ENCODE data around the gene RGS17.

The RGS17 gene

DNA sequence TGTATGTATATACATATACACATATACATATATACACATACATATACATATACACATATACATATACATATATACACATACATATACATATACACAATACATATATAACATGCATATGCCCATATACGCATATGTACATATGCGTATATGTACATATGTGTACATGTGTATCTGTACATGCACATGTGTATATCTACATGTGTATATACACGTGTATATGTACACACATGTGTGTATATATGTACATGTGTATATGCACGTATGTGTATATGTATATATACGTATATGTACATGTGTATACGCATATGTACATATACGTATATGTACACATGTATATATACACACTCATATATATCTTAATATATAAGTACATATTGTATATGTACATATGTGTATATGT is 60.3 kb downstream of the RGS17 start:
- no peak overlapping the region for H3K4me3 ChIP-seq (replicated peaks; ENCODE audit: low read depth, low read length)
- no peak for DNase-seq (ENCODE audit: extremely low read depth, low read depth)
- TF ChIP-seq, protein P1, sequence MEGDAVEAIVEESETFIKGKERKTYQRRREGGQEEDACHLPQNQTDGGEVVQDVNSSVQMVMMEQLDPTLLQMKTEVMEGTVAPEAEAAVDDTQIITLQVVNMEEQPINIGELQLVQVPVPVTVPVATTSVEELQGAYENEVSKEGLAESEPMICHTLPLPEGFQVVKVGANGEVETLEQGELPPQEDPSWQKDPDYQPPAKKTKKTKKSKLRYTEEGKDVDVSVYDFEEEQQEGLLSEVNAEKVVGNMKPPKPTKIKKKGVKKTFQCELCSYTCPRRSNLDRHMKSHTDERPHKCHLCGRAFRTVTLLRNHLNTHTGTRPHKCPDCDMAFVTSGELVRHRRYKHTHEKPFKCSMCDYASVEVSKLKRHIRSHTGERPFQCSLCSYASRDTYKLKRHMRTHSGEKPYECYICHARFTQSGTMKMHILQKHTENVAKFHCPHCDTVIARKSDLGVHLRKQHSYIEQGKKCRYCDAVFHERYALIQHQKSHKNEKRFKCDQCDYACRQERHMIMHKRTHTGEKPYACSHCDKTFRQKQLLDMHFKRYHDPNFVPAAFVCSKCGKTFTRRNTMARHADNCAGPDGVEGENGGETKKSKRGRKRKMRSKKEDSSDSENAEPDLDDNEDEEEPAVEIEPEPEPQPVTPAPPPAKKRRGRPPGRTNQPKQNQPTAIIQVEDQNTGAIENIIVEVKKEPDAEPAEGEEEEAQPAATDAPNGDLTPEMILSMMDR (IDR thresholded peaks at IDR 0.05; ENCODE audit: low read depth, low read length, missing control alignments) = no peak

DNA sequence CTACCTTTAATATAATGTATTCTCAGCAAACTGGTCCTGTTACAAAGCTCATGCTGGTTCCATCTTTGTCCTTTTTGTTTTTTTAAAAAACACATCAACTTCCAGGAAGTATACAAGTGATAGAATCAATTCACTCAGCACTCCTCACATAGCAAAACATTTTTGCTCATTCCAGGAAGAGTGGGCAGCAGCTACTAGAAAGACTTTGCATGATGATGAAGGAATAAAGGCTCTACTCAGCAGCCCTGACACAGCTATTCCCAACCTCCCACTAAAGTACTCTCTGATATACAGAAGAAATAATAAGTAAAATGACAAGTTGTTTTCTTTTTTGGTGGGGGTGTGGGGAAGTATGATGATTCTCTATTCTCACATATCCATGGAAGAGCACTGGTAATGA is 61.2 kb downstream of the RGS17 start:
- no peak overlapping the region for H3K4me3 ChIP-seq (replicated peaks; ENCODE audit: low read depth, low read length)
- DNase-seq (ENCODE audit: extremely low read depth, low read depth) = no peak
- TF ChIP-seq, protein P1 (IDR thresholded peaks at IDR 0.05; ENCODE audit: low read depth, low read length, missing control alignments) = no peak

DNA sequence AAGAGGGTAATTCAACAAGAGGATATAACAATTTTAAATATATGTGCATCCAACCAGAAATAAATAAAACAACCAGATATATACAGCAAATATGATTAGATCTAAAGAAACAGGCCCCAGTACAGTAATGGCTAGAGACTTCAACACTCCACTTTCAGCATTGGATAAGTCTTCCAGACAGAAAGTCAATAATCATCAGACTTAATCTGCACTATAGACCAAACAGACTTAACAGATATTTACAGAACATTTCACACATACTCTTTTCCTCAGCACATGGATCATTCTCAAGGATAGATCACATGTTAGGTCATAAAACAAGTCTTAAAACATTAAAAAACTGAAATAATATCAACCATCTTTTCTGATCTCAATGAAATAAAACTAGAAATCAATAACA is 65.9 kb downstream of the RGS17 start:
- no peak for DNase-seq (ENCODE audit: extremely low read depth, low read depth)
- H3K4me3 ChIP-seq (replicated peaks; ENCODE audit: low read depth, low read length) = no peak overlapping the region
- TF ChIP-seq, protein P1 (IDR thresholded peaks at IDR 0.05; ENCODE audit: low read depth, low read length, missing control alignments) = no peak

DNA sequence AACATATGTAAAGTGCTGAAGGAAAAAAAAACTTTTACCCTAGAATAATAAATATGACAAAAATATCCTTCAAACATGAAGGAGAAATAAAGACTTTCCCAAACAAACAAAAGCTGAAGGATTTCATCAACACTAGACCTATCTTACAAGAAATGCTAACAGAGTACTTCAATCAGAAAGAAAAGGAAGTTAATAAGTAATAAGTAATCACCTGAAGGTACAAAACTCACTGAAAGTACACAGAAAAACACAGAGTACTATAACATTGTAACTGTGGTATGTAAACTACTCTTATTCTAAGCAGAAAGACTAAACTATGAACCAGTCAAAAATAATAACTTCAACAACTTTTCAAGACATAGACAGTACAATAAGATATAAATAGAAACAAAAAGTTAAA is 67.1 kb downstream of the RGS17 start:
- DNase-seq (ENCODE audit: extremely low read depth, low read depth) = no peak
- H3K4me3 ChIP-seq (replicated peaks; ENCODE audit: low read depth, low read length) = no peak overlapping the region
- TF ChIP-seq, protein P1 (IDR thresholded peaks at IDR 0.05; ENCODE audit: low read depth, low read length, missing control alignments) = no peak

DNA sequence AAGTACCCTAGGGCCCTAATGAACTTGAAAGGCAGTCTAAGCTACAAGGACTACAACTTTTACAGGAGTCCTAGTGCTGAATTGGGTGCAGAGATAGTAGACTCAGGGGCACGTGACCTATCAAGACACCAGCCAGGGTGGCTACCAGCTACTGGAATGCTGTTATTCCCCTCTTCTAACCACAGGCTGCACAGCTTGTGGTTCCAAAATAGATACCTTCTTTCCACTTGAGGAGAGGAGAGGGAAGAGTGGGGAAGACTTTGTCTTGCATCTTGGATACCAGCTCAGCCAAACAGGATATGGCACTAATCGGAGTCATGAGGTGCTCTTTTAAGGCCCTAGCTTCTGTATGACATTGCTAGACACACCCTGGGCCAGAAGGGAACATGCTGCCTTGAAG is 68.6 kb downstream of the RGS17 start:
- H3K4me3 ChIP-seq (replicated peaks; ENCODE audit: low read depth, low read length) = no peak overlapping the region
- no peak for DNase-seq (ENCODE audit: extremely low read depth, low read depth)
- TF ChIP-seq, protein P1 (IDR thresholded peaks at IDR 0.05; ENCODE audit: low read depth, low read length, missing control alignments) = no peak

DNA sequence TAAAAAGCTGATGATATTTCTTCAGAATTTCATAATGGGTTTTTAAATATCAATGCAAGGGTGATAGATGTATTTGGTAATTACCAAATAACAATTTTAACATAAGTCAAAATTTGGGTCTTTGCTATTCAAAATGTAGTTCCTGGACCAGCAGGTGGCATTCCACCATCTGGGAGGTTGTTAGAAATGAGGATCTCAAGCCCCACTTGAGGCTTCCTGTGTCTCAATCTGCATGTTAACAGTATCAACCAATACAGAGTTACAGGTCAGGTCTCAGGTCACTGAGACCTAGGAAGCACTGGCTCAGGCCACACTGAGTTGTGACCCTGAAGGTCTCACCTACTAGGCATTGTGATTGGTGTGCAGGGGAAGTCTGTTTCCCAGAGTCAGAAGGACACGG is 71.3 kb downstream of the RGS17 start:
- no peak for DNase-seq (ENCODE audit: extremely low read depth, low read depth)
- TF ChIP-seq, protein P1 (IDR thresholded peaks at IDR 0.05; ENCODE audit: low read depth, low read length, missing control alignments) = peak; percentile 16
- H3K4me3 ChIP-seq (replicated peaks; ENCODE audit: low read depth, low read length) = no peak overlapping the region

DNA sequence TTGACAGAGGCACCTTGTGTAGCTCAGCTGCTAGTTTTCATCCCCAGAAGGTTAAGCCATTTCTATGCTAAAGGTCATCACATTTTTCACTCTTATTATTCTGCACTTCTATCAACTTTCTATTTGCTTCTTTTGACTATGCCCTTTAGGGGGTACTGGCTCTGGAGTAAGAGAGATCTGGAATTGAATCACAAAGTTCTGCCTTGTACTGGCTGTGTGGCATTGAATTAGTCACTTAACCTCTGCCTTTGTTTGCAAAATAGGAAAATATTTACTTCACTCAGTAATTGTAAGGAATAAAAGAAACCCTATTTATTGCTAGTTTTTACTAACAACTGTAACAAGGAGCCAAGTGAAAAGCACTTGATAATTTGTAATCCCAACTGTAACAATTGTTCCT is 71.8 kb downstream of the RGS17 start:
- no peak for DNase-seq (ENCODE audit: extremely low read depth, low read depth)
- TF ChIP-seq, protein P1 (IDR thresholded peaks at IDR 0.05; ENCODE audit: low read depth, low read length, missing control alignments) = no peak
- H3K4me3 ChIP-seq (replicated peaks; ENCODE audit: low read depth, low read length) = no peak overlapping the region

Data from HFF-Myc (cell line).